Stimulated activated CD8-positive, alpha-beta memory T cell treated with anti-CD3 and anti-CD28 coated beads, Interleukin-7, amount 100 ng/mL, for 1 hour (primary cell): ENCODE results near the gene MCTP1.
"Not testable (repeated sequence)": the region's sequence is repeated elsewhere in the genome, so short reads cannot be mapped to it uniquely, and the experiment has no call there.

Experiments used
- DNase-seq, 2 donors: peaks; one replicate each; pipeline ENCODE4 v3.0.0-alpha.2; 2020; ENCODE audit warnings: low read depth in 2 of 2

Gene MCTP1

GRCh38 chr5:94872526-94872925 is 412.4 kb downstream of the MCTP1 start:
- no peak for DNase-seq

- no peak for DNase-seq
These were observed 414.2 kb downstream of the MCTP1 start for GRCh38 chr5:94870511-94871183.

GRCh38 chr5:94869921-94870320 is 415.0 kb downstream of the MCTP1 start:
- DNase-seq = no peak

- DNase-seq = no peak
These were observed 420.9 kb downstream of the MCTP1 start for GRCh38 chr5:94863951-94864350.

- no peak for DNase-seq
These were observed 427.8 kb downstream of the MCTP1 start for GRCh38 chr5:94857111-94857510.

- no peak for DNase-seq
These were observed 428.6 kb downstream of the MCTP1 start for GRCh38 chr5:94856257-94856800.

GRCh38 chr5:94855543-94855942 is 429.4 kb downstream of the MCTP1 start:
- DNase-seq = no peak

- no peak for DNase-seq
These were observed 431.8 kb downstream of the MCTP1 start for GRCh38 chr5:94853120-94853519.

GRCh38 chr5:94850960-94851359 is 433.9 kb downstream of the MCTP1 start:
- no peak for DNase-seq

- no peak for DNase-seq
These were observed 434.8 kb downstream of the MCTP1 start for GRCh38 chr5:94849821-94850736.

- no peak for DNase-seq
These were observed 435.6 kb downstream of the MCTP1 start for GRCh38 chr5:94849324-94849723.

- DNase-seq = no peak
These were observed 437.2 kb downstream of the MCTP1 start for GRCh38 chr5:94847726-94848125.

- DNase-seq = no peak
These were observed 437.9 kb downstream of the MCTP1 start for GRCh38 chr5:94847019-94847418.

GRCh38 chr5:94845696-94846095 is 439.2 kb downstream of the MCTP1 start:
- not testable (repeated sequence) for DNase-seq

GRCh38 chr5:94841598-94842322 is 443.1 kb downstream of the MCTP1 start:
- no peak for DNase-seq

- DNase-seq = no peak
These were observed 451.0 kb downstream of the MCTP1 start for GRCh38 chr5:94833851-94834250.

- DNase-seq = no peak
These were observed 452.2 kb downstream of the MCTP1 start for GRCh38 chr5:94832685-94833084.

- no peak for DNase-seq
These were observed 454.4 kb downstream of the MCTP1 start for GRCh38 chr5:94830520-94830919.

- DNase-seq = not testable (repeated sequence)
These were observed 456.7 kb downstream of the MCTP1 start for GRCh38 chr5:94828222-94828621.

- no peak for DNase-seq
These were observed 464.4 kb downstream of the MCTP1 start for GRCh38 chr5:94820488-94820887.

GRCh38 chr5:94818904-94819303 is 466.0 kb downstream of the MCTP1 start:
- no peak for DNase-seq
